Endothelial cell of umbilical vein (primary cell): Measurements from ENCODE around the gene SLC34A1.
"Not testable (repeated sequence)": the region's sequence is repeated elsewhere in the genome, so short reads cannot be mapped to it uniquely, and the experiment has no call there.

Source experiments
- CTCF ChIP-seq, 2 donors: IDR thresholded peaks; 1 replicate in 1 of 2; 2 replicates in 1 of 2; pipeline ENCODE4 v1.5.1; 2011; ENCODE audit warnings: low read length in 2 of 2, mild to moderate bottlenecking in 2 of 2, moderate library complexity in 2 of 2, control low read depth in 1 of 2, inconsistent platforms in 1 of 2, low read depth in 1 of 2; ENCODE audit not compliant: insufficient read depth in 1 of 2; ENCODE audit errors: extremely low read depth in 1 of 2
- EZH2 ChIP-seq: IDR thresholded peaks from 2 replicates; pipeline ENCODE4 v1.6.1; 2012; ENCODE audit warnings: borderline replicate concordance, low read depth, mild to moderate bottlenecking, moderate library complexity, low read length, inconsistent platforms; ENCODE audit not compliant: severe bottlenecking
- MAX ChIP-seq: IDR thresholded peaks from 2 replicates; pipeline ENCODE4 v1.6.1; 2011; ENCODE audit not compliant: insufficient read depth, insufficient read length
- POLR2A ChIP-seq: IDR thresholded peaks from 2 replicates; pipeline ENCODE4 v1.6.1; 2012; ENCODE audit warnings: low read depth, mild to moderate bottlenecking, control low read depth, low read length
- POLR2AphosphoS5 ChIP-seq: IDR thresholded peaks from 2 replicates; pipeline ENCODE4 v1.6.1; 2012; ENCODE audit warnings: low read depth, mild to moderate bottlenecking, control low read depth, low read length, moderate library complexity; ENCODE audit not compliant: insufficient read depth

- not testable (repeated sequence) for TF ChIP-seq POLR2AphosphoS5; POLR2A; CTCF (IDR thresholded peaks at IDR 0.05; ENCODE audit: extremely low read depth in 1 of 2, insufficient read depth in 1 of 2, low read depth in 1 of 2, low read length in 2 of 2); MAX; EZH2
These were observed 41.2 kb upstream of the SLC34A1 start for GRCh38 chr5:177343000-177343399.
